ENCODE measurements around the gene ZC3H15.

ZC3H15 gene

GRCh38 chr2:186477790-186478189 is 8.3 kb upstream of the ZC3H15 start:
- DNase-seq (ENCODE audit: extremely low read depth, low read depth) = no peak
- TF ChIP-seq CTCF (IDR thresholded peaks at IDR 0.05; ENCODE audit: low read depth, low read length) = no peak

- TF ChIP-seq CTCF (IDR thresholded peaks at IDR 0.05; ENCODE audit: low read depth, low read length) = no peak
- no peak for DNase-seq (ENCODE audit: extremely low read depth, low read depth)
Measured at GRCh38 chr2:186480991-186481390, 5.1 kb upstream of the ZC3H15 start.

- no peak for DNase-seq (ENCODE audit: extremely low read depth, low read depth)
Measured at GRCh38 chr2:186484062-186484735, 1.9 kb upstream of the ZC3H15 start.

GRCh38 chr2:186485576-186485870 is 537 bp upstream of the ZC3H15 start:
- DNase-seq (ENCODE audit: extremely low read depth, low read depth) = no peak
- no peak for TF ChIP-seq CTCF (IDR thresholded peaks at IDR 0.05; ENCODE audit: low read depth, low read length)

More at GRCh38 chr2:186484062-186484735, 1.9 kb upstream of the ZC3H15 start:
- TF ChIP-seq CTCF (IDR thresholded peaks at IDR 0.05; ENCODE audit: low read depth, low read length) = no peak

- no peak for TF ChIP-seq CTCF (IDR thresholded peaks at IDR 0.05; ENCODE audit: low read depth, low read length)
- DNase-seq (ENCODE audit: extremely low read depth, low read depth) = no peak
Measured at GRCh38 chr2:186486651-186487647, 889 bp downstream of the ZC3H15 start.

GRCh38 chr2:186493564-186494085 is 7.6 kb downstream of the ZC3H15 start:
- no peak for TF ChIP-seq CTCF (IDR thresholded peaks at IDR 0.05; ENCODE audit: low read depth, low read length)

GRCh38 chr2:186496401-186496800 is 10.3 kb downstream of the ZC3H15 start:
- no peak for TF ChIP-seq CTCF (IDR thresholded peaks at IDR 0.05; ENCODE audit: low read depth, low read length)
- DNase-seq (ENCODE audit: extremely low read depth, low read depth) = no peak

More at GRCh38 chr2:186493564-186494085, 7.6 kb downstream of the ZC3H15 start:
- DNase-seq (ENCODE audit: extremely low read depth, low read depth) = no peak
